Activated CD8-positive, alpha-beta memory T cell treated with anti-CD3 and anti-CD28 coated beads for 4 hours (primary cell): ENCODE data around the gene CXorf49B.

Source experiments
- DNase-seq, 2 donors: peaks; one replicate each; pipeline ENCODE4 v3.0.0-alpha.2; 2020; ENCODE audit warnings: low read depth in 2 of 2

The CXorf49B gene

GRCh38 chrX:71815906-71816156 is 52.7 kb downstream of the CXorf49B start:
- no peak for DNase-seq
